ENCODE data around the gene FSIP2.

The FSIP2 gene

DNA sequence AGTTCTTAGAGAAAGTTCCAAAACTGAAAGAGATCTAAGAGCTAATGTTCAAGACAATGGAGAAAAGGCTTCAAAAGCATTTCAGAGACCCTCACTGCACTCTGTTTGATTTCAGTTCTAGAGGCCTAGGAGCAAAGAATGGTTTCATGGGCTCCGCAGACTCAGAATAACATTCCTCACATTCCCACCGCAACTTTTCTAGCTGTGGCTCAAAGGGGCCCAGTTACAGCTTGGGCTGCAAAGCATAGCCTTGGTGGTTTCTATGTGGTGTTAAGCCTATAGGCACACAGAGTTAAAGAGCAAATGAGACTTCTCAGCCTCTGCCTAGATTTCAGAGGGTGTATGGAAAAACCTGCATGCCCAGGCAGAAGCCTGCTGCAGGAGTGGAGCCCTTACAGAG, 73.0 kb downstream of the FSIP2 start:
- DNase-seq = no peak

DNA sequence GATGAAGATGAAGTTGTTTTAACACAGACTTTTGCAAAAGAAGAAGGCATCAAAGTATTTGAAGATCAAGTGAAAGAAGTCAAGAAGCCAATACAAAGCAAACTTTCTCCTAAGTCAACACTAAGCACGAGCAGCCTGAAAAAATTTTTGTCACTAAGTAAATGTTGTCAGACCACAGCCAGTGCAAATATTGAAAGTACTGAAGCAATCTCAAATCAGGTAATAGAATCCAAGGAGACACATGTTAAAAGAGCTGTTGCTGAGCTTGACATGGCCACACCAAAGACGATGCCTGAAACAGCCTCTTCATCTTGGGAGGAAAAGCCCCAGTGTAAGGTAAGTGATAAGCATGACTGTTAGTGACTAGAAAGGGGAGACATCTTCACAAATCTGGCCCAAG, 75.1 kb downstream of the FSIP2 start:
- DNase-seq = no peak

DNA sequence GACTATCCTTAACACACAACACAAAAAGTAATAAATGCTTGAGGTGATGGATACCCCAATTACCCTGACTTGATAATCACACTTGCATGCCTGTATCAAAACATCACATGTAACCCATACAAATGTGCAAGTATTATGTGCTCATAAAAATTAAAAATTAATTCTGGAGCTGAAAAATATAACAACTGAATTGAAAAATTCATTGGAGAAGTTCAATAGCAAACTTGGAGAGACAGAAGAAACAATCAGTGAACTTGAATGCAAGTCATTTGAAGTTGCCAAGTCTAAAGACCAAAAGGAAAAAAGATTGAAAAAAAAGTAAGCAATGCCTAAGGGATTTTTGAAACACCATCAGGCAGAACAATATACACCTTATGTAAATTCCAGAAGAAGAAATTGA, 79.4 kb downstream of the FSIP2 start:
- no peak for DNase-seq

DNA sequence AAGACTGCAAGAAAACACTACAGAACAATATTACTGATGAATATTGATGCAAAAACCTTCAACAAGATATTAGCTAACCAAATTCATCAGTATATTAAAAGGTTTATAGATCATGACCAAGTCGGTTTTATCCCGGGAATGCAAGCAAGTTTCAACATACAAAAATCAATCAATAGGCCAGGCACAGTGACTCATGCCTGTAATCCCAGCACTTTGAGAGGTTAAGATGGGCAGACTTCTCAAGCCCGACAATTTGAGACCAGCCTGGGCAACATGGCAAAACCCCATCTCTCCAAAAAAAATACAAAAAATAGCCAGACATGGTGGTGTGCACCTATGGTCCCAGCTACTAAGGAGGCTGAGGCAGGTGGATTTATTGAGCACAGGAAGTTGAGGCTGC, 82.9 kb downstream of the FSIP2 start:
- DNase-seq = no peak

DNA sequence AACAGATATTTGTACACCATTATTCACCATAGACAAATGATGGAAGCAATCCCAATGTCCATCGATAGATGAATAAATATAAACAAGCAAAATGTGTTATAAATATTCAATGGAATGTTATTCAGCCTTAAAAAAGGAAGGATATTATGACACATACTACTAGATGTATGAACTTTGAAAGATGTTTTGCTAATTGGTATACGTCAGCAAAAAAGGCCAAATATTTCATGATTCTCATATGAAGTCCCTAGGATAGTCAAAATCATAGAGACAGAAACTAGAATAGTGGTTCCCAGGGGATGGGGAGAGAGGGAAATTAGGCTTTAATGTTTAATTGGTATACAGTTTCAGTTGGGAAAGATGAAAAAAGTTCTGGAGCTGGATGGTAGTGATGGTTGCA, 85.2 kb downstream of the FSIP2 start:
- DNase-seq = no peak

DNA sequence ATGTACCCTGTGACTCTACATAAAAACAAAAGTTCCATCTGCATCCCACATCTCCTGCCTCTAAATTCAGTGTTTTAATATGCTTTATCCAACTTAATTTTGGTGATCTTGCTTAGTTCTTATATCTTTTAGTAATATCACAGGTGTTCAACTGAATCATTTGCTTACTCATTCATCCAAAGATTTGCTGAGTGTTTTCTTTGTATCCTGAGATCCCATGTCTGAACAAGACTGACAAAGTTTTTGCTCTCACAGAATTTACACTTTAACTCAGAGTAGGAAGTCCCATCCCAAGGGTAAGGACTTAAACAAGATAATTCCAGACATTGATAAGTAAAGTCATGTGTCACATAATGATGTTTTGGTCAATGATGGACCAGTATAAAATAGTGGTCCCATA, 87.0 kb downstream of the FSIP2 start:
- no peak for DNase-seq

DNA sequence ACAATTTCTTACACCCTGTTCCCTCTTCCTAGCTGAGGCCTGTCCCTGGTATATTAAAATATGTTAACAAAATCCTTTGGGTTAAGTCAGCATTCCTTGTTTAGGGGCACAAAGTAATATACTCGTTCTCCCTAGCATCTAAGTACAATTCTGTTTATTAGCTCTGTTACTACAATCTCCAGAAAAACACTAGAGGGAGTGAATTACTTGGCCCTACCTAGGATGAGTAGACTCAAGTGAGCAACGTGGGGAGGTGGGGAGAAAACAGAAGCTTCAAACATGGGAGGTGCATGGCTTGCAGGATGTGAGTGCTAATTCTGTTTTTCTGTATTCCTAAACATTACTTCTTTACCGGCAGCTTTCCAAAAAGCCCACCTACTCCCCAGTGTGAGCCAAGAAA, 89.7 kb downstream of the FSIP2 start:
- DNase-seq = no peak

DNA sequence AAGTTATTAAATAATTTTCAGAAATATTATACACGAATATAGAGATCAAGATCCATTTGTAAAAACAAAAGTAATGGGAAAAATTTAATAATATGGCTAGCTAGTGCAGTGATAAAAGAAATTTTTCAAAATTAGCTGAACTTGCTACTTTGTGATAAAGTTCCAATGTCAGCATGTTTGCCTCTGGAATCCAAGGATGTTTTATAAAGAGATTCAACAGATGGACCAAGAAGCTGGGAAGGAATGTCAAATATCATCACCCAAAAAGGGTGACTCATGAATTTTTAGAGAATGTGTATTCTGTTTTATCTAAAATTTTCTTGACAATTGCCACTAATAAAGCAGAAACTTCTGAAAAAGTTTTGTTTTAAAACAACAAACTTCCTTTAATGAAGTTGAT, 95.3 kb downstream of the FSIP2 start:
- DNase-seq = no peak

DNA sequence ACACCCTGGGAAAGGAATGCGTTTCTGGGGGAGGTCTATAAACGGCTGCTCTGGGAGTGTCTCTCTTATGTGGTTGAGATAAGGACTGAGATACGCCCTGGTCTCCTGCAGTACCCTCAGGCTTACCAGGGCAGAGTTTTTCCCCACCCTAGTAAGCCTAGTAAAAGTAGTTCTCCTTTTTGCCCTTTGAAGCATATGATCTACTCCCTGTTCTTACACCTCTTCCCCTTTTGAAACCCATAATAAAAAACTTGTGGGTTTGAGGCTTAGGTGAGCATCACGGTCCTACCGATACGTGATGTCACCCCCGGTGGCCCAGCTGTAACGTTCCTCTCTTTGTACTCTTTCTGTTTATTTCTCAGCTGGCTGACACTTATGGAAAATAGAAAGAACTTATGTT, 97.4 kb downstream of the FSIP2 start:
- DNase-seq = no peak

DNA sequence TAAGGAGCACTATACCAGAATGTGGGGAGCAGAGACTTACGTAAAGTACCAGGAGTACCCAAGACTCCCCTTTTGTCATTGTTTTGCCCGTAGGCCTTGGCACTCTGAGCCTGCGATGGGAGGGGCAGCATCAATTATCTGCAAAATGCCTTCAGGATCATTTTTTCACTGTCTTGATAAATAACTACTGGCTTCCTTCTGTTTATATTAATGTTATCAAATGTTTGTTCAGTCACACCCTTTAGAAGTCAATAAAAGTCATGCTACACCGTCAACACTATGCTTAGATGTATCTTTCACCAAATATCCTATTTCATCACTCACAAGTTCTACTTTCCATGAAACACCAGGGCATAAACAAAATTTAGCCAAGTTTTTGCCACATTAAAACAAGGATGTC, 116.3 kb downstream of the FSIP2 start:
- no peak for DNase-seq

DNA sequence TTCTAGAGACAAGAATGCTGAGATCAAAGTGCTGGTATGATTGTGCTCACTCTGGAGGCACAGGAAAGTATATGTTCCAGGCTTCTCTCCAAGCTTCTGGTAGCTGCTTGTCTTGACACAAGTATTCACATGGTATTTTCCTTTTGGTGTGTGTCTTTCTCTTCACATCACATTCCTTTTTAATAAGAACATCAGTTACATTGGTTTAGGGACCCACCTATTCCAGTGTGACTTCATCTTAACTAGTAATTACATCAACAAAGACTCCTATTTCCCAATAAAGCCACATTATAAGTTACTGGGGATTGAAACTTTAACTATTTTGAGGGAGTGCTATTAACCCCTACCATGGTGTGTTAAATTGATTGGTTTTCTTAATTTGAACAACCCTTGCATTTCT, 119.1 kb downstream of the FSIP2 start:
- no peak for DNase-seq

DNA sequence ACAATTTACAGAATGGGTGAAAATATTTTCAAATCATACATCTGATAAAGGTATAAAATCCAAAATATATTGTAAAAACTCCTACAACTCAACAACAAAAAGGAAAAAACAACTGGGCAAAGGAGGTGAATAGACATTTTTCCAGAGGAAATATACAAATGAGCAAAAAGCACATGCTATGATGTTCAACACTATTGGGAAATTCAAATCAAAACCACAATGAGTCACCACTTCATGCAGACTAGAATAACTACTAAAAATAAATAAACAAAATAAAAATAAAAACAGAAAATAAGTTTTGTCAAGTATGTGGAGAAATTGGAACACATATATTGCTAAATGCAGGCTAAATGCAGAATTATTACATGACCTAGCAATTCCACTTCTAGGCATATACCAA, 120.9 kb downstream of the FSIP2 start:
- DNase-seq = no peak

DNA sequence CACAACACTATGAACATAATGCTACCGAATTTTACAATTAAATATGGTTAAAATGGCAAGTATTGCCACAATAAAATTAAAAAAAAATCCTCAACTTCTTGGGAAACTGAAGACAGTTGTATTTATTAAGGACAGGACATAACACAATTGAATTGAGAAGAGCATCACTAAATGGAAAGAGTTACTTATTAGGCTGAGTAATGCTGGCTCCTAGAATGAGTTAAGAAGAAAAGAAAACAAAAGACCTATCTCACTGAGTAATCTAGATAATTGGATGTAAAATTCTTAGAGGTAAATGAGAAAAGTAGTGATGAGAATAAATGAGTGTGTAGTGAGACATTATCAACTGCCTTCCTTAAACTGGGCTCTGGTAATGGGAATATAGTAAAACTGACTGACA, 121.7 kb downstream of the FSIP2 start:
- DNase-seq = no peak

DNA sequence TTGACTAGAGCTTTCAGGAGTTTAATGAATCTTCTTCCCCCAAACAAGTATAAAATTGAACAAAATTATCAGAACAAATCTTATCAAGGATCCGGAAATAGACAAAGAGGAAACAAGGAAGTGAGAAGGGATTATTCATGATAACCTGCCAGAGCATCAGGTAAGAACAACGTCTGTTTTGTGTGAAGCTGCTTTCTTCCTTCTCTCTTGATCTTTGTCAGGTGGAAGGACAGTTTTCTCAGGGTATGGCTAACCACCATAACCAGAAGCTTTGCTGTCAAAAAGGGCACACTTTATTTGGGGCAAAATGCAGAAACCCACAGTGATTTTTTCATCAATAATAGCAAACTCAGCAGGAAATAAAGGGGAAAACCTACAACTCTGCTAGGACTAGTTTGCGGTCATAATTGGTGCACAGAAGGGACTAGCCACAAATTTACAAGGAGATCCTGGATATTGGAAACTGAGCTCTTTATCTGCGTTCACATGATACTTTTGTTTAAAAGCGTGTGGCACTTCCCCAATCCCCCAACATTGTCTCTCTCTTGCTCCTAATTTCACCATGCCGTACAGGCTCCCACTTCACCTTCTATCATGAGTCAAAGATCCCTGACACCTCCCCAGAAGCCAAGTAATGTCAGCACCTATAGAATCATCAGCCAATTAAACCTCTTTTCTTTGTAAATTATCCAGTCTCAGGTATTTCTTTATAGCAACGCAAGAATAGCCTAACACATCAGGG, 124.2 kb downstream of the FSIP2 start:
- DNase-seq = peak; percentile 52

DNA sequence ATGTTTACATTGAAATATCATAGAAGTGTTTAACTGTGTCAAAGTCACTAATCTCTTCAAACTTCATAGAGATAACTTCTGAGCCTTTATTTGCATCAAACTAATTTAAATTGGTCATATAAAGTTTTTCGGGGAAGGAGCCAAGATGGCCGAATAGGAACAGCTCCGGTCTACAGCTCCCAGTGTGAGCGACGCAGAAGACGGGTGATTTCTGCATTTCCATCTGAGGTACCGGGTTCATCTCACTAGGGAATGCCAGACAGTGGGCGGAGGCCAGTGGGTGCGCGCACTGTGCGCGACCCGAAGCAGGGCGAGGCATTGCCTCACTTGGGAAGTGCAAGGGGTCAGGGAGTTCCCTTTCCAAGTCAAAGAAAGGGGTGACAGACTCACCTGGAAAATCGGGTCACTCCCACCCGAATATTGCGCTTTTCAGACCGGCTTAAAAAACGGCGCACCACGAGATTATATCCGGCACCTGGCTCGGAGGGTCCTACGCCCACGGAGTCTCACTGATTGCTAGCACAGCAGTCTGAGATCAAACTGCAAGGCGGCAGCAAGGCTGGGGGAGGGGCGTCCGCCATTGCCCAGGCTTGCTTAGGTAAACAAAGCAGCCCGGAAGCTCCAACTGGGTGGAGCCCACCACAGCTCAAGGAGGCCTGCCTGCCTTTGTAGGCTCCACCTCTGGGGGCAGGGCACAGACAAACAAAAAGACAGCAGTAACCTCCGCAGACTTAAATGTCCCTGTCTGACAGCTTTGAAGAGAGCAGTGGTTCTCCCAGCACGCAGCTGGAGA, 126.1 kb downstream of the FSIP2 start:
- DNase-seq = peak; percentile 64

DNA sequence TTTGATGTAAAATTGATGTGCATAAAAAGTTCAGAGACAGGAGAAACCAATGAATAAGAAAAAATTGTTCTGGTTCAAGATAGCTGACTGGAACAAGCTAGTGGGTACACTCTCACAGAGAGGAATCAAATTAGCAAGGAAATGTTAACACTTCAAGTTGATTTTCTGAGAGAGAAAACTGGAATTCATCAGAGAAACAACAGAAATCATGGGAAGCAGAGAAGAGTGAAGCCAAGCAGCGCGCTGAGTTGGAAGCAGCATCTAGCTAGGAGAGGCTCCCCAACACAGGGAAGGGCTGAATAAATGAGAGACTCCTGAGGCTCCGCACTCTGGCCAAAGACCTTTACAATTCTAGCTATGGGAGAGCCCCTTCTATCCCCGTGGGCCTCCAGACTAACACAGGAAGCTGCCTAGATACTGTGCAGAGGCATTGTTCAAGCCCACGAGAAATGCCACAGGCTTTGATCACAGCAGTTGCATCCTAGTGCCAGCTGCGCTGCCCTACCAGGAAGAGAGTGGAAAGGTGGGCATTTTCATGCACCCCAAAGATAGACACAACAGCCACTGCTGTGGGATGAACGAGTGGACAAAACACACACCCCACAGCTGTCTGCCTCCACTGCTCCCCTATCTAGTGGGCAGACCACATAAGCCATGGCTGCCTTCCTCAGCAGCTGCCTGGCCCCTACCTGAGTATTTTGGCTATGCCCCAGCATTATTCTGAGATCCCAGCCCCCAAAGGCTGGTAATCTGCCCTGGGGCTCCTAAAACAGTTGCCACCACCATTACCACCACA, 136.7 kb downstream of the FSIP2 start:
- no peak for DNase-seq

DNA sequence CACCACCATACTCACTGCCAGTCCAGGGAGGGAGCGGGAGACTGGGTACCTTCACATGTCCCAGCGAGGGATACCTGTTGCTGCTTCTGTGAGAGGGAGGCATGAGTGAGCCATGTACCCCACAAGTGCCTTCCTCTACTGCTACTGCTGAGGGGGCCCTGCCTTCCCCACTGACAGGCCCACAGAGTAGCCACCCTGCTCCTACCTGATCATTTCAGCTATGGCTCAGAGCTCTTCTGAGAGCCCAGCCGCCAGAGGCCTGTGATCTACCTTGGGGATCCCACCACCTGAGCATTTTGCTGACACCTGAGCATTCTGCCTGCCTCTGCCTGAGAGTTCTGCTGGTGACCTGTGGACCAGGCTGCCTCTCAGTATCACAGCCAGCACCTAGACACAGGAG, 137.6 kb downstream of the FSIP2 start:
- no peak for DNase-seq

DNA sequence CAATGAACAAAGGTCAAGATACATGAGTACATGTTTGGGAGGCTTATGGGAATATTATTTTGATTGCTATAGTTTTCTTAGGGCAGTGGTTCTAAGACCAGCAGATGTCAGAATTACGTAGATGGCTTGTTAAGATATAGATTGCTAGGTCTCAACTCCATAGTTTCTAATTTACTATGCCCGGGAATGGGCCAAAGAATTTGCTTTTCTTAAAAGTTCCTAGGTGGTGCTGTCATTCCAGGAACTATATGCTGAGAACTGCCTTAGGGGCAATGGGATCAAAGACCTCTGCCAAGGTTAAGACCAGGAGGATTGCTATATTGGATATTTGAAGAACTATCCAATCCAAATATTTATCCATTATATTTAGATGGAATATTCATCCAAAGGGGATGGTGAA, 141.8 kb downstream of the FSIP2 start:
- no peak for DNase-seq

Data from NCI-H510A treated with DMSO at 0.1 percent for 48 hours (cell line).